Activated T-helper 17 cell treated with anti-CD3 and anti-CD28 coated beads, Interleukin-2, amount 50 U/mL, for 72 hours (primary cell): ENCODE measurements around the gene TRAF6. TPM values are rescaled to one million over a fixed set of nuclear protein-coding genes. Genes with fewer than 3 reads are reported as not detected.

Source experiments
- ATAC-seq: fragments of 150-1000 bp; cut with Tn5 transposase; replicated peaks from 2 replicates; pipeline ENCODE4 v1.10.0; 2021; ENCODE audit warnings: mild to moderate bottlenecking, moderate library complexity
- H3K27ac Mint-ChIP-seq: one replicate; pipeline ENCODE4 v1.8.0; 2022; ENCODE audit warnings: mixed read lengths
- H3K27me3 Mint-ChIP-seq: one replicate; pipeline ENCODE4 v1.8.0; 2022; ENCODE audit warnings: mixed read lengths
- H3K36me3 Mint-ChIP-seq: one replicate; pipeline ENCODE4 v1.8.0; 2022; ENCODE audit warnings: low read depth, mild to moderate bottlenecking, mixed read lengths
- H3K4me1 Mint-ChIP-seq: one replicate; pipeline ENCODE4 v1.8.0; 2022; ENCODE audit warnings: mixed read lengths
- H3K4me3 Mint-ChIP-seq: one replicate; pipeline ENCODE4 v1.8.0; 2022; ENCODE audit warnings: mild to moderate bottlenecking, mixed read lengths
- H3K9me3 Mint-ChIP-seq: one replicate; pipeline ENCODE4 v1.8.0; 2022; ENCODE audit warnings: mixed read lengths
- total RNA-seq, 2 donors: library from RNA; stranded (reverse); gene quantifications; one replicate each; pipeline ENCODE4 v1.2.3, GENCODE V29; 2022

The TRAF6 gene
- total RNA-seq, 2 donors from 2014 or later, result 8.7 to 10.7 TPM

- Mint-ChIP-seq H3K9me3 (no peaks in the 10 kb centered on the region), H3K36me3 (peaks cover 16% of the 10 kb centered on the region), H3K4me1 (peaks cover 20% of the 10 kb centered on the region), H3K27me3 (no peaks in the 10 kb centered on the region), H3K27ac (no peak overlapping the region), H3K4me3 (no peak overlapping the region)
- ATAC-seq, result no peak
These were observed 63.9 kb downstream of the TRAF6 start for GRCh38 chr11:36446135-36446534.

- no peak for ATAC-seq
- Mint-ChIP-seq H3K36me3 (peaks cover 11% of the 10 kb centered on the region), H3K9me3 (no peaks in the 10 kb centered on the region), H3K4me1 (peaks cover 6% of the 10 kb centered on the region), H3K4me3 (no peak overlapping the region), H3K27me3 (no peaks in the 10 kb centered on the region), H3K27ac (no peak overlapping the region)
These were observed 66.4 kb downstream of the TRAF6 start for GRCh38 chr11:36443661-36444060.

GRCh38 chr11:36441610-36442208 is 68.4 kb downstream of the TRAF6 start:
- Mint-ChIP-seq H3K4me1 (peaks cover 6% of the 10 kb centered on the region), H3K36me3 (peaks cover 13% of the 10 kb centered on the region), H3K27ac (no peak overlapping the region), H3K27me3 (no peaks in the 10 kb centered on the region), H3K4me3 (no peak overlapping the region), H3K9me3 (no peaks in the 10 kb centered on the region)
- peak; percentile 97 for ATAC-seq

GRCh38 chr11:36438126-36438525 is 71.9 kb downstream of the TRAF6 start:
- H3K27me3 Mint-ChIP-seq, result no peaks in the 10 kb centered on the region
- no peak overlapping the region for H3K27ac Mint-ChIP-seq
- peaks cover 23% of the 10 kb centered on the region for H3K36me3 Mint-ChIP-seq
- H3K4me1 Mint-ChIP-seq, result peaks cover 6% of the 10 kb centered on the region
- no peak for ATAC-seq
- no peak overlapping the region for H3K4me3 Mint-ChIP-seq
- no peaks in the 10 kb centered on the region for H3K9me3 Mint-ChIP-seq

GRCh38 chr11:36437413-36437812 is 72.7 kb downstream of the TRAF6 start:
- ATAC-seq, result no peak
- Mint-ChIP-seq H3K27ac (no peak overlapping the region), H3K4me3 (no peak overlapping the region), H3K36me3 (peaks cover 23% of the 10 kb centered on the region), H3K4me1 (peaks cover 6% of the 10 kb centered on the region), H3K9me3 (no peaks in the 10 kb centered on the region), H3K27me3 (no peaks in the 10 kb centered on the region)

Other genes starting within 250 kb of the TRAF6 start
- 10 to 100 TPM; 38.3 to 58.5 TPM for gene COMMD9, start 220.8 kb downstream of the TRAF6 start, total RNA-seq
- gene PRR5L, start 214.0 kb downstream of the TRAF6 start, total RNA-seq, result 10 to 100 TPM; 10.0 to 10.6 TPM
- gene RAG1, start 57.7 kb upstream of the TRAF6 start, total RNA-seq, result under 1 TPM; 0.13 to 0.29 TPM
- gene IFTAP, start 84.2 kb upstream of the TRAF6 start, total RNA-seq, result 1 to 10 TPM in 1 of 2 donors, under 1 TPM in 1; 0.80 to 1.3 TPM
- not detected for gene RAG2, start 88.0 kb upstream of the TRAF6 start, total RNA-seq